Posterior cingulate gyrus (tissue), 11 donors: ENCODE data around the gene SDK1.

Experiments
- DNase-seq, 10 donors: peaks; one replicate each; pipeline versions ENCODE4 v3.0.0 to v3.0.0-alpha.2; 2020 to 2021; ENCODE audit warnings: mixed read lengths in 3 of 10
- intact Hi-C: fragments of 100-400 bp; cut with DNase I; formaldehyde crosslinking; loops from one replicate; pipeline ENCODE4 v1.15.1; 2023

The SDK1 gene

GRCh38 chr7:4042402-4043045 lies 741.5 kb downstream of the SDK1 start:
- DNase-seq, result peak in 1 of 10 donors; percentile 22
- intact Hi-C loops, result no loop called here

DNA sequence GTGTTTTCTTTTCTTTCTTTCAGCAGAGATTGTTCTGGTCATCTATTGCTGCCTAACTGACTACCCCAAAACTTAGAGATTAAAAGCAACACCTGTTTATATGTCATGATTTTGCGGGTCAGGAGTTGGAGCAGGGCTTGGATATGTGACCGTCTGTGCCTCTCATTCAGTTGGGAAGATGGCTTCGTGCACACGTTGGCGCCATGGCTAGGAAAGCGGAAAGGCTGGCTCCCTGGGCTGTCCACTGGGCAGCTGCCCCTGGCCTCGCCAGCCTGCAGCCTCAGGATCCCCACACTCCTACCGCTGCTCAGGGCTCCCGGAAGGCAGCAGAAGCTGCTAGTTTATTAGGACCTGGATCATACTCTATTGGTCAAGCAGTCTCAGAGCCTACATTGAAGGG lies 742.9 kb downstream of the SDK1 start:
- peak in 1 of 10 donors; percentile 38 for DNase-seq
- intact Hi-C loops, result no loop called here

- intact Hi-C loops, result no loop called here
- peak in 1 of 10 donors; percentile 16 for DNase-seq
These were observed 744.4 kb downstream of the SDK1 start for GRCh38 chr7:4045450-4045849.

GRCh38 chr7:4045975-4046374 lies 744.9 kb downstream of the SDK1 start:
- DNase-seq, result no peak
- intact Hi-C loops, result no loop called here

GRCh38 chr7:4048336-4048735 lies 747.3 kb downstream of the SDK1 start:
- intact Hi-C loops, result no loop called here
- DNase-seq, result no peak

DNA sequence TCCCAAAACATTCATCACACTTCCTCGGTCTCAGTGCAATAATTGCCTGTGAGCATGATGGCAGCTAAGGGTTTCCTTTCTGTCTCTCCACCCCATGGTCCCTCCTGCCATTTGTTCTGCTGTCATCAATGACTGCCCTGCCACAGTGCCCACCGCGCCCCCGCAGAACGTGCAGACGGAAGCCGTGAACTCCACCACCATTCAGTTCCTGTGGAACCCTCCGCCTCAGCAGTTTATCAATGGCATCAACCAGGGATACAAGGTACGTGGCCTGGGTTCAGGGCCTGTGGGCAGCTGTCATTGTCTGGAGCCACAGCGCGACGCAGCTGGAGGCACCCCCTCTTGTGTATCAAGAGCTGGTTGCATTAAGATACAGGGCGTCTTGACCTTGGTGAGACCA lies 748.1 kb downstream of the SDK1 start:
- DNase-seq, result no peak
- intact Hi-C loops, result no loop called here

GRCh38 chr7:4050126-4050660 lies 749.1 kb downstream of the SDK1 start:
- intact Hi-C loops, result no loop called here
- DNase-seq, result no peak

DNA sequence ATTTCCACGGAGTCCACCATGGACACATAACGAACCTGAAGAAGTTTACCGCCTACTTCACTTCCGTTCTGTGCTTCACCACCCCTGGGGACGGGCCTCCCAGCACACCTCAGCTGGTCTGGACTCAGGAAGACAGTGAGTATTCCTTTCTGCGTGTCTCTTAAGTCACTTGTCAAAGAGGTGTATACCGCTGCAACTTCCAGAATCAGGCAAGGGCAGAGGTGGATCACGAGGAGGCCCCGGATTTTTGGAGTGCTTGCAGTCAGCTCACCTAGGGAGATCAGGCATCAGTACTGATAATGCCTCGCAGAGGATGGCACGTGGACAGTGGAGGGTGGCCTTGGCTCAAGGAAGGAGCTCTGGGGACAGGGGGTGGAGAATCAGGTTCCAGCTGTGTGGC lies 750.6 kb downstream of the SDK1 start:
- intact Hi-C loops, result no loop called here

GRCh38 chr7:4052130-4052529 lies 751.1 kb downstream of the SDK1 start:
- intact Hi-C loops, result no loop called here
- DNase-seq, result no peak

More for the DNA sequence above, 750.6 kb downstream of the SDK1 start:
- DNase-seq, result no peak

- no peak for DNase-seq
- intact Hi-C loops, result no loop called here
These were observed 753.1 kb downstream of the SDK1 start for GRCh38 chr7:4054158-4054557.

DNA sequence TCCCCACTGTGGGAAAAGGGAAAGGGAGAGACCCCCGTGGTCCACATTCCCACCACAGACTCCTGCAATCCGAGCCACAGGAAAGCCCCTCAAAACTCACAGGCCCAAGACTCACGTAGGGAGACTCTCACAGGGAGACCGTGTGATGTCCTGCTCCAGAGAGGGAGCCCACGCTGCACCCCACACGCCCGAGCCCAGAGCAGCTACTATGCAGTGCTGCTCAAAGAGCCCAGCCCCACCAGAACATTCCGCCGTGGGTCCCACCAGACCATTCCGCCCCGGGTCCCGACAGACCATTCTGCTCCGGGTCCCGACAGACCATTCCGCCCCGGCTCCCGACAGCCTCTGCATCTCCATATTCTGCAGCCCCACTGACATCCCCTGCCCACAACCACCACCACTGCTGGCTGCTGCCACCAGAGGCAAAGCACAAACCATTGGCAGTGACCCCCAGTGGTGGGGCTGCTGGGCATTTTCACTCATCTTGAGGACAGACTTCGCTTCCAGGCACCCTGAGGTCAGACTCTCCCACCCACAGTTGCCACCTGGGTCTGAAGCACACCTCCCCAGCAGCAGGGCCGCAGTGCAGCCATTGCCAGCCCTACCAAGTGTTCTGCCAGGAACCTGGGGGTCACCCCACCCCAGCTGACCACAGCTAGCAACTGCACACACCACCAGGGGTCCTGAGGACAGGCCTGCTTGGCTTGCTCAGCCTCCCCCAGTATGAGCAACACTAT lies 755.7 kb downstream of the SDK1 start:
- intact Hi-C loops, result no loop called here
- DNase-seq, result no peak

DNA sequence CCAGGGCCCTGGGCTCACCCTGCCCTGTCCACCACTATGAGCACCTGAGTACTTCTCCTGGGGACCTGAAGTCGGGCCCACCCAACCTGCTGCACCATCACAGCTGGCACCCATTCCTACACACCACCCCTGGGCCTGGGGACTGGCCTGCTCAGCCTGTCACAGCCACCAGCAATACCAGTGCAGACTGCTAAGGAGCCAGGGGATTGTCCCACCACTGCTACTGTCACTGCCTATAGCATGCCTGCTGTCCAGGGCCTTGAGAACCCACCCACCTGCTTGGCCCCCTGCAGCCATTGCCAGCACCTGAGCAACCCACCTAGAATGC lies 756.2 kb downstream of the SDK1 start:
- no peak for DNase-seq
- intact Hi-C loops, result no loop called here

GRCh38 chr7:4058158-4058557 lies 757.1 kb downstream of the SDK1 start:
- no peak for DNase-seq
- intact Hi-C loops, result no loop called here

GRCh38 chr7:4065190-4065589 lies 764.1 kb downstream of the SDK1 start:
- no peak for DNase-seq
- intact Hi-C loops, result no loop called here

GRCh38 chr7:4066206-4066605 lies 765.2 kb downstream of the SDK1 start:
- intact Hi-C loops, result no loop called here
- DNase-seq, result no peak

GRCh38 chr7:4066626-4067475 lies 765.8 kb downstream of the SDK1 start:
- peak in 1 of 10 donors; percentile 72 for DNase-seq
- intact Hi-C loops, result no loop called here

DNA sequence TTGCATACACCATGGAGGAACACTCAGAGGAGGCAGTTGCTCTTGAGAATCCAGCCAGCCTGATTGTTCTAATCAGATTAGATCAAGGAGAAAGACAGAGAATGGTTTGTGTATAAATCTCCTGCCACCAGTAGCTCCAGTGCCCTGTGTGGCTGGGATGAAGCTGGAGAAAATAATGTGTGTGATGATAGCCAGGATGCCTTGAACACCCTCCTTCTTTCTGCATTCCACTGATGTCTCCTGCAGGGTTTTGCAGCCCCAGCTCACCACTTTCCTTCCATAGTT lies 766.4 kb downstream of the SDK1 start:
- intact Hi-C loops, result no loop called here
- no peak for DNase-seq

DNA sequence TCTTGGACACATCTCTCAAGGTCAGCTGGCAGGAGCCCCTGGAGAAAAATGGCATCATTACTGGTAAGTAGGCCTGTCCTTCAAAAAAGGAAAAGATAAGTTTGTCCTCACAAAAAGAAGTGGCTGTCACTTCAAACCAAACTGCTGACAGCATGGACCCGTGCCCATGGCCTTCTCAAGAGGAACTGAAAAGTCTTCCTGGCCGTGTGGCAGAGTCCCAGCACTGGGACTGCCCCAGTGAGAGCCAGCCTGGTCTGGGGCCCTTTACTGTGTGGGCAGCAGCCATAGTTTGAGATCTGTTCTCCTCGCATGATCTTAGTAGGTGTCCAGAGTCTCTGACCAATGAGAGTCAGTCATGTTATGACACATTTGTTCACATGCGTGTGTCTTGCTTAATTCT lies 766.8 kb downstream of the SDK1 start:
- intact Hi-C loops, result no loop called here
- no peak for DNase-seq

DNA sequence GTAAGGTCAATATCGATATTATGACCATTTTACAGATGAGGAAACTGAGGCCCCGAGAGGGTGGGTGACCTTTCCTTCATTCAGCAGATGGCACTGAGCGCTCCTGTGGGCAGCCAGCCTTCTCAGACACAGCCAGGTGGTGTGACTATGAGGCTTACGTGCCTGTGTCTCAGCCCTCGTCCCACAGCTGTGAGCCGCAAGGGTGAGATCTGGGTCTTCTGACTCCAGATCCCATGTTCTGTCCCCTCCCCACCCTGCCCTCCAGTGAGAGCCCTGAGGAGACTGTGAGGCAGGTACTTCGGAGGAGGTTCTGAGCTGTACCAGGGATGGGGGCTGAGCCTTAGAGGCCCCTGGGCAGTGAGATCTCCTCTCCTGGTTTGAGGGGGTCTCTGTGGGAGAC lies 767.2 kb downstream of the SDK1 start:
- intact Hi-C loops, result no loop called here
- no peak for DNase-seq

- intact Hi-C loops, result no loop called here
These were observed 768.4 kb downstream of the SDK1 start for GRCh38 chr7:4069268-4070095.

DNA sequence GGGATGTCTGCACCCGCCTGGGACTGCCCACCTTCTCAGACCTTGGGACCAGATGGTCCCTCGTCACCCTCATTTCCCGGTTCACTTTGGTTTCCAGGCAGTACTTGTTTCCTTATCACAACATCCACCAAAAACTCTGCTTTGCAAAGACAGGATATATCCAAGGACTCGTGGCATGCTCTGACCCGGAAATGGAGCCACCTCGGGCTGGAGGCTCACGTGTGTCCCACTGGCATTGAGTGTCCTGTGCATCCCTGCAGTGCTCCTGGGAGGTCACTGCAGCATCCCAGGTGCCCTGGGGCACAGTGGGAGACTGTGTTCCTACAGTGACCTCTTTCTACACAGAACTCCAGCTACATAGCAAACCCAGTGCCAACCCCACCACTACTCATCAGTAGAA lies 769.2 kb downstream of the SDK1 start:
- no peak for DNase-seq
- intact Hi-C loops, result no loop called here

More at GRCh38 chr7:4069268-4070095, 768.4 kb downstream of the SDK1 start:
- no peak for DNase-seq
